HEK293 (cell line): ENCODE data around the gene PNPLA2.

Experiments
- GLIS2 ChIP-seq: fragments of 450-650 bp; formaldehyde crosslinking; IDR thresholded peaks from 2 replicates; pipeline ENCODE4 v1.5.1; 2016; ENCODE audit warnings: missing biosample characterization, missing genetic modification characterization
- RBAK ChIP-seq: fragments of 450-650 bp; formaldehyde crosslinking; IDR thresholded peaks from 2 replicates; pipeline ENCODE4 v1.5.1; 2016; ENCODE audit warnings: missing biosample characterization, missing genetic modification characterization
- ZBTB8A ChIP-seq: fragments of 450-650 bp; formaldehyde crosslinking; IDR thresholded peaks from 2 replicates; pipeline ENCODE4 v1.5.1; 2016; ENCODE audit warnings: missing biosample characterization, missing genetic modification characterization
- ZFP3 ChIP-seq: fragments of 450-650 bp; formaldehyde crosslinking; IDR thresholded peaks from 2 replicates; pipeline ENCODE4 v1.5.1; 2016; ENCODE audit warnings: low read depth, missing biosample characterization, missing genetic modification characterization
- ZNF707 ChIP-seq: fragments of 450-650 bp; formaldehyde crosslinking; IDR thresholded peaks from 2 replicates; pipeline ENCODE4 v1.5.1; 2016; ENCODE audit warnings: missing biosample characterization, missing genetic modification characterization
- ZNF776 ChIP-seq: fragments of 450-650 bp; formaldehyde crosslinking; IDR thresholded peaks from 2 replicates; pipeline ENCODE4 v1.5.0; 2017; ENCODE audit warnings: missing biosample characterization, missing genetic modification characterization, borderline replicate concordance
- ZNF830 ChIP-seq: fragments of 450-650 bp; IDR thresholded peaks from 2 replicates; pipeline ENCODE4 v1.5.0; 2018; ENCODE audit warnings: missing biosample characterization, missing genetic modification characterization, low read depth, mild to moderate bottlenecking, moderate library complexity
- TF ChIP-seq, protein P1 (sequence below): fragments of 450-650 bp; formaldehyde crosslinking; IDR thresholded peaks from 2 replicates; pipeline ENCODE4 v1.5.1; 2016; ENCODE audit warnings: missing biosample characterization, missing genetic modification characterization
- TF ChIP-seq, protein P2 (sequence below): fragments of 450-650 bp; formaldehyde crosslinking; conservative IDR thresholded peaks from 2 replicates; pipeline ENCODE4 v1.5.1; 2016; ENCODE audit warnings: low read depth, missing biosample characterization, missing genetic modification characterization
- TF ChIP-seq, protein P3 (sequence below): fragments of 450-650 bp; formaldehyde crosslinking; optimal IDR thresholded peaks from 2 replicates; pipeline ENCODE3; 2016; ENCODE audit warnings: missing biosample characterization, mild to moderate bottlenecking, missing genetic modification characterization
- TF ChIP-seq, protein P4 (sequence below): fragments of 450-650 bp; formaldehyde crosslinking; IDR thresholded peaks from 2 replicates; pipeline ENCODE4 v1.5.1; 2016; ENCODE audit warnings: missing biosample characterization, missing genetic modification characterization
- TF ChIP-seq, protein P5 (sequence below): fragments of 450-650 bp; formaldehyde crosslinking; IDR thresholded peaks from 2 replicates; pipeline ENCODE4 v1.5.1; 2017; ENCODE audit warnings: missing biosample characterization, missing genetic modification characterization

Gene PNPLA2

DNA sequence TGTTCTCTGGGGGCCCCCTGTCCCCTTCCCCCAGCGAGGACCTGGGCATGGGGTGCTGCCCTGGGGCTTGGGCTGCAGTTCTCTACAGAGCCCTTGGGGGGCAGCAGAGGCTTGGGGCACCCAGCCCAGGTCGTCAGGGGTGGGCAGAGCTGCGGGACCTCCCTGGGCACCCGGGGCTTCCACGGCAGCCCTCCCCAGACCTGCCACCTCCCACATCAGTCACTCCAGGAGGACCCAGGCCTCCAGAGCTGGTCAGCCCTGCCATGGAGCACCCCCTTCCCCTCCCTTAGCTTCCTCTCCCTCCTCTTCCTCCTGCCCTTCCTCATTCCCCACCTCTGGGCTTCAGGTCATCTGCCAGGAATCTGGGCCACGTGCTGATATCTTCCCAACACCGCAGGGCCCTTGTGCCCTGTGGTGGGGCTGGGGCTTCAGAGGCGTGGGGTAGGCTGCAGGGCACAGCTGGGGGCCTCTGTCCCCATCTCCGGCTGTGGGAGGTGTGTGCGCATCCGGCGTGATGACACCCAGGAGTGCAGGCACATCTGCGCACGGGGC is 29.7 kb downstream of the PNPLA2 start (continued):
- TF ChIP-seq, protein P1, sequence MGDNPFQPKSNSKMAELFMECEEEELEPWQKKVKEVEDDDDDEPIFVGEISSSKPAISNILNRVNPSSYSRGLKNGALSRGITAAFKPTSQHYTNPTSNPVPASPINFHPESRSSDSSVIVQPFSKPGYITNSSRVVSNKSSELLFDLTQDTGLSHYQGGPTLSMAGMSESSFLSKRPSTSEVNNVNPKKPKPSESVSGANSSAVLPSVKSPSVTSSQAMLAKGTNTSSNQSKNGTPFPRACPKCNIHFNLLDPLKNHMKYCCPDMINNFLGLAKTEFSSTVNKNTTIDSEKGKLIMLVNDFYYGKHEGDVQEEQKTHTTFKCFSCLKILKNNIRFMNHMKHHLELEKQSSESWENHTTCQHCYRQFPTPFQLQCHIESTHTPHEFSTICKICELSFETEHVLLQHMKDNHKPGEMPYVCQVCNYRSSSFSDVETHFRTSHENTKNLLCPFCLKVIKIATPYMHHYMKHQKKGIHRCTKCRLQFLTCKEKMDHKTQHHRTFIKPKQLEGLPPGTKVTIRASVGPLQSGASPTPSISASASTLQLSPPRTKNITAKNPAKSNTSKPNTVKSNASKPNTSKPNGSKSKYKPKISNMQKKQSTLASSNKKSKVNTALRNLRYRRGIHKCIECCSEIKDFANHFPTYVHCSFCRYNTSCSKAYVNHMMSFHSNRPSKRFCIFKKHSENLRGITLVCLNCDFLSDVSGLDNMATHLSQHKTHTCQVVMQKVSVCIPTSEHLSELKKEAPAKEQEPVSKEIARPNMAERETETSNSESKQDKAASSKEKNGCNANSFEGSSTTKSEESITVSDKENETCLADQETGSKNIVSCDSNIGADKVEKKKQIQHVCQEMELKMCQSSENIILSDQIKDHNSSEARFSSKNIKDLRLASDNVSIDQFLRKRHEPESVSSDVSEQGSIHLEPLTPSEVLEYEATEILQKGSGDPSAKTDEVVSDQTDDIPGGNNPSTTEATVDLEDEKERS (tag by site-specific recombination), result no peak
- TF ChIP-seq, protein P2, sequence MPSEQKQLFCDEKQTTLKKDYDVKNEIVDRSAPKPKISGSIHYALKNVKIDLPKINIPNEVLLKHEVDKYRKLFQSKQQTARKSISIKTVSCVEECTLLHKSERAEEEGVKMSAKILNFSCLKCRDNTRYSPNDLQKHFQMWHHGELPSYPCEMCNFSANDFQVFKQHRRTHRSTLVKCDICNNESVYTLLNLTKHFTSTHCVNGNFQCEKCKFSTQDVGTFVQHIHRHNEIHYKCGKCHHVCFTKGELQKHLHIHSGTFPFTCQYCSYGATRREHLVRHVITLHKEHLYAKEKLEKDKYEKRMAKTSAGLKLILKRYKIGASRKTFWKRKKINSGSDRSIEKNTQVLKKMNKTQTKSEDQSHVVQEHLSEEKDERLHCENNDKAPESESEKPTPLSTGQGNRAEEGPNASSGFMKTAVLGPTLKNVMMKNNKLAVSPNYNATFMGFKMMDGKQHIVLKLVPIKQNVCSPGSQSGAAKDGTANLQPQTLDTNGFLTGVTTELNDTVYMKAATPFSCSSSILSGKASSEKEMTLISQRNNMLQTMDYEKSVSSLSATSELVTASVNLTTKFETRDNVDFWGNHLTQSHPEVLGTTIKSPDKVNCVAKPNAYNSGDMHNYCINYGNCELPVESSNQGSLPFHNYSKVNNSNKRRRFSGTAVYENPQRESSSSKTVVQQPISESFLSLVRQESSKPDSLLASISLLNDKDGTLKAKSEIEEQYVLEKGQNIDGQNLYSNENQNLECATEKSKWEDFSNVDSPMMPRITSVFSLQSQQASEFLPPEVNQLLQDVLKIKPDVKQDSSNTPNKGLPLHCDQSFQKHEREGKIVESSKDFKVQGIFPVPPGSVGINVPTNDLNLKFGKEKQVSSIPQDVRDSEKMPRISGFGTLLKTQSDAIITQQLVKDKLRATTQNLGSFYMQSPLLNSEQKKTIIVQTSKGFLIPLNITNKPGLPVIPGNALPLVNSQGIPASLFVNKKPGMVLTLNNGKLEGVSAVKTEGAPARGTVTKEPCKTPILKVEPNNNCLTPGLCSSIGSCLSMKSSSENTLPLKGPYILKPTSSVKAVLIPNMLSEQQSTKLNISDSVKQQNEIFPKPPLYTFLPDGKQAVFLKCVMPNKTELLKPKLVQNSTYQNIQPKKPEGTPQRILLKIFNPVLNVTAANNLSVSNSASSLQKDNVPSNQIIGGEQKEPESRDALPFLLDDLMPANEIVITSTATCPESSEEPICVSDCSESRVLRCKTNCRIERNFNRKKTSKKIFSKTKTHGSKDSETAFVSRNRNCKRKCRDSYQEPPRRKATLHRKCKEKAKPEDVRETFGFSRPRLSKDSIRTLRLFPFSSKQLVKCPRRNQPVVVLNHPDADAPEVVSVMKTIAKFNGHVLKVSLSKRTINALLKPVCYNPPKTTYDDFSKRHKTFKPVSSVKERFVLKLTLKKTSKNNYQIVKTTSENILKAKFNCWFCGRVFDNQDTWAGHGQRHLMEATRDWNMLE (tag by site-specific recombination), result no peak
- TF ChIP-seq, protein P3, sequence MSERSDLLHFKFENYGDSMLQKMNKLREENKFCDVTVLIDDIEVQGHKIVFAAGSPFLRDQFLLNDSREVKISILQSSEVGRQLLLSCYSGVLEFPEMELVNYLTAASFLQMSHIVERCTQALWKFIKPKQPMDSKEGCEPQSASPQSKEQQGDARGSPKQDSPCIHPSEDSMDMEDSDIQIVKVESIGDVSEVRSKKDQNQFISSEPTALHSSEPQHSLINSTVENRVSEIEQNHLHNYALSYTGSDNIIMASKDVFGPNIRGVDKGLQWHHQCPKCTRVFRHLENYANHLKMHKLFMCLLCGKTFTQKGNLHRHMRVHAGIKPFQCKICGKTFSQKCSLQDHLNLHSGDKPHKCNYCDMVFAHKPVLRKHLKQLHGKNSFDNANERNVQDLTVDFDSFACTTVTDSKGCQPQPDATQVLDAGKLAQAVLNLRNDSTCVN (tag by site-specific recombination), result no peak
- TF ChIP-seq, protein P4, sequence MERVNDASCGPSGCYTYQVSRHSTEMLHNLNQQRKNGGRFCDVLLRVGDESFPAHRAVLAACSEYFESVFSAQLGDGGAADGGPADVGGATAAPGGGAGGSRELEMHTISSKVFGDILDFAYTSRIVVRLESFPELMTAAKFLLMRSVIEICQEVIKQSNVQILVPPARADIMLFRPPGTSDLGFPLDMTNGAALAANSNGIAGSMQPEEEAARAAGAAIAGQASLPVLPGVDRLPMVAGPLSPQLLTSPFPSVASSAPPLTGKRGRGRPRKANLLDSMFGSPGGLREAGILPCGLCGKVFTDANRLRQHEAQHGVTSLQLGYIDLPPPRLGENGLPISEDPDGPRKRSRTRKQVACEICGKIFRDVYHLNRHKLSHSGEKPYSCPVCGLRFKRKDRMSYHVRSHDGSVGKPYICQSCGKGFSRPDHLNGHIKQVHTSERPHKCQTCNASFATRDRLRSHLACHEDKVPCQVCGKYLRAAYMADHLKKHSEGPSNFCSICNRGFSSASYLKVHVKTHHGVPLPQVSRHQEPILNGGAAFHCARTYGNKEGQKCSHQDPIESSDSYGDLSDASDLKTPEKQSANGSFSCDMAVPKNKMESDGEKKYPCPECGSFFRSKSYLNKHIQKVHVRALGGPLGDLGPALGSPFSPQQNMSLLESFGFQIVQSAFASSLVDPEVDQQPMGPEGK (tag by site-specific recombination), result peak; percentile 64; the same call in 1 of the 2 replicates
- 0 out of 2 replicates have a peak, but pooled peaks have one; percentile 19 for TF ChIP-seq ZBTB8A (tag by site-specific recombination)
- no peak for TF ChIP-seq ZNF707 (tag by site-specific recombination)
- TF ChIP-seq GLIS2, result peak; percentile 80
- no peak for TF ChIP-seq ZNF776
- TF ChIP-seq ZFP3 (tag by site-specific recombination), result no peak
- TF ChIP-seq ZNF830, result no peak
- TF ChIP-seq, protein P5, sequence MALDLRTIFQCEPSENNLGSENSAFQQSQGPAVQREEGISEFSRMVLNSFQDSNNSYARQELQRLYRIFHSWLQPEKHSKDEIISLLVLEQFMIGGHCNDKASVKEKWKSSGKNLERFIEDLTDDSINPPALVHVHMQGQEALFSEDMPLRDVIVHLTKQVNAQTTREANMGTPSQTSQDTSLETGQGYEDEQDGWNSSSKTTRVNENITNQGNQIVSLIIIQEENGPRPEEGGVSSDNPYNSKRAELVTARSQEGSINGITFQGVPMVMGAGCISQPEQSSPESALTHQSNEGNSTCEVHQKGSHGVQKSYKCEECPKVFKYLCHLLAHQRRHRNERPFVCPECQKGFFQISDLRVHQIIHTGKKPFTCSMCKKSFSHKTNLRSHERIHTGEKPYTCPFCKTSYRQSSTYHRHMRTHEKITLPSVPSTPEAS (tag by site-specific recombination), result no peak
- TF ChIP-seq RBAK, result no peak
